ENCODE data around the gene CDH3.

DNA sequence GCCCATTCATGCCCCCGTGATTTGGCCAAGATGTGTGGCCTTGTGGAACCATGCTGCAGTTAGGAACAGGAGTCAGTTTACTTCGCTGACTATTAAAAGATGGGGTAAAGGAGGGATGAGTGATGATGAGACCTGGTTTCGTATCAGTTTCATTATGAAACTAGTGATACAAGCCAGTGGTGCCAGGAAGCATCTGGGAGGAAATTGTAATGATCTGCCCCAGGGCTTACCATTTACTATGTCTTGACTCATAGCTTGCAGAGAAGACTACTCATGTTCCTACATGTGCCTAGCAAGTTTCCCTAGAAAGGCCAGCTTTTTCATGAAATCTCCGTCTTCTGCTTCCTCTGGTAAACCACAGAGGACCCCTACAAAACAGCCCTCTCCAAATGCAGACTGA lies 23.2 kb downstream of the CDH3 start:
- TF ChIP-seq, protein P1, sequence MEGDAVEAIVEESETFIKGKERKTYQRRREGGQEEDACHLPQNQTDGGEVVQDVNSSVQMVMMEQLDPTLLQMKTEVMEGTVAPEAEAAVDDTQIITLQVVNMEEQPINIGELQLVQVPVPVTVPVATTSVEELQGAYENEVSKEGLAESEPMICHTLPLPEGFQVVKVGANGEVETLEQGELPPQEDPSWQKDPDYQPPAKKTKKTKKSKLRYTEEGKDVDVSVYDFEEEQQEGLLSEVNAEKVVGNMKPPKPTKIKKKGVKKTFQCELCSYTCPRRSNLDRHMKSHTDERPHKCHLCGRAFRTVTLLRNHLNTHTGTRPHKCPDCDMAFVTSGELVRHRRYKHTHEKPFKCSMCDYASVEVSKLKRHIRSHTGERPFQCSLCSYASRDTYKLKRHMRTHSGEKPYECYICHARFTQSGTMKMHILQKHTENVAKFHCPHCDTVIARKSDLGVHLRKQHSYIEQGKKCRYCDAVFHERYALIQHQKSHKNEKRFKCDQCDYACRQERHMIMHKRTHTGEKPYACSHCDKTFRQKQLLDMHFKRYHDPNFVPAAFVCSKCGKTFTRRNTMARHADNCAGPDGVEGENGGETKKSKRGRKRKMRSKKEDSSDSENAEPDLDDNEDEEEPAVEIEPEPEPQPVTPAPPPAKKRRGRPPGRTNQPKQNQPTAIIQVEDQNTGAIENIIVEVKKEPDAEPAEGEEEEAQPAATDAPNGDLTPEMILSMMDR (IDR thresholded peaks at IDR 0.05), result no peak
- TF ChIP-seq POLR2A (IDR thresholded peaks at IDR 0.05; ENCODE audit: low read depth), result no peak

All from esophagus muscularis mucosa (tissue), 3 donors.